NCI-H345 (cell line): ENCODE data around the gene TMEM63C.
A peak's percentile ranks its signal among the peaks of the same experiment; 100 is the strongest.

ENCODE experiments used
- DNase-seq: peaks from one replicate; lab custom pipeline; 2025; lab: John Stamatoyannopoulos, UW

Gene TMEM63C

GRCh38 chr14:77221241-77221871 is 39.8 kb downstream of the TMEM63C start:
- DNase-seq, result no peak

- DNase-seq, result no peak
These were observed 41.1 kb downstream of the TMEM63C start for GRCh38 chr14:77222546-77223225.

DNA sequence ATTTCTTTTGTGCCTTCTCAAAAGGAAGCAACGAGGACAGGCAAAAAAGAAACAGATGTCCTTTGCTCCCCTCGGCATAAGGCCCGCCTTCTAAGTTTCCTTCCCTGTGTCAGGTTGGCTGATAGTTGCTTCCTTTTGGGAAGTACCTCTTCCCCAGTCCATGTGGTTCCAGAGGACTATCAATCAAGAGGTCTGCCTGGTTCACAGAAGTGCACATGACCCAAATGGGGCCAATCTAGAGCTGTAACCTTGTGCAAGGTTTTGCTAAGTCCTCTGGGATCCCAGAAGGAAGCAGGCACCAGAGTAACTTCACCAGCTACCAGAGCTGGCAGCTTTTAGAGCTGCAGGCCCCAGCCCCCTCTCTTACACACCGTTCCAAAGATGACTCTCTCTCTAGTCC is 42.6 kb downstream of the TMEM63C start:
- no peak for DNase-seq

DNA sequence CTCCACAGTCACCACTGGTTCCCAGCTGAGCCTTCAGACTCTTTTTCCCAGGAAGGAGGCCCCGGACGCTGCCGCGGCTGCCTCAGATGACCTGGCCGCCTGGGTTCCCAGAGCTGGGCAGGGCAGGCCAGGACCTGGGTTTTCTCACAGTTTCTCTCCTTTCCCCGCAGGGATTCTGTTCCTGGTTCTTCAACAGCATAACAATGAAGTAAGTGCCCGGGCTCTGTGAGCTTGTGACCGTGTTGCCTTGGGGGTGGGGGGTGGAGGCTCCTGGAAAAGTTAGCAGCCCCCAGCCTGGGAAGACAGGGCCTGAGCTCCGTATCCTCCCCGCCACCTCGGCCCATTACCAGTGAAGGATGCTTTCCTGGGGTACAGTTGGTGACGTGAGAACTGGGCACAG is 43.7 kb downstream of the TMEM63C start:
- DNase-seq, result no peak

GRCh38 chr14:77225892-77226557 is 44.4 kb downstream of the TMEM63C start:
- DNase-seq, result no peak

DNA sequence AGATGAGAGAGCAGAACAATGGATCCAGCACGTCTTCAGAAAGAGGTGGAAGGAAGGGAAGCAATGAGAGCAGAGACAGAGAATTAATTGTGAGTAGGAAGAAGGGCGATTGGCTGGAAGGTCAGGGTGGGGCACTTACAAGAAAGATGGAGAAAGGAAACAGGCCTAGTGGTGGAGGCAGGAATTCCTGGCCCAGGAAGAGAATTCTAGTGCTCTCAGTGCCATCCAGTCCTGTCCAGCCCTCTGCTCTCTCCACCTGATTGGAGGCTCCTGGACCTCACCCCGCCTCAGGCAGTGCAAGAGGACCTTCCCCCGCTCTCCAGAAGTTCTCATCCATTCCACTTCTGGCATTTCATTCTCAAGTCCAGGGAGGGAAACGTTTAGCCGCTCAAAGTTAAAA is 46.5 kb downstream of the TMEM63C start:
- no peak for DNase-seq

DNA sequence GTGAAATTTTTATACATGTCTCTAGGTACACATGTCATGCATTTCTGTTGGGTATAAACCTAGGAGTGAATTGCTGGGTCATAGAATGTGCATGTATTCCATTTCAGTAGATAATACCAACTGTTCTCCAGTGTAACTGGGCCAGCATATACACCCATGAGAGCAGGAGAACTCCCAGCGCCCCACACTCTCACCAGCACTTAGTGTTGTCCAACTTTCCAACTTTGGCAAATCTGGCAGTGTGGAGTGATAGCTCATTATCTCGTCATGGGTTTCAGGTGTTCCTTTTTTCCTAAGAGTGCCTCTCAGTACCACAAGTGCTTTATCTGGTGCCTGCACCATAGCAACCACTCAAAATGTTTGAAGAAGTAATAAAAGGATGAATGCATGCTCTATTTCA is 49.3 kb downstream of the TMEM63C start:
- DNase-seq, result peak; percentile 56

DNA sequence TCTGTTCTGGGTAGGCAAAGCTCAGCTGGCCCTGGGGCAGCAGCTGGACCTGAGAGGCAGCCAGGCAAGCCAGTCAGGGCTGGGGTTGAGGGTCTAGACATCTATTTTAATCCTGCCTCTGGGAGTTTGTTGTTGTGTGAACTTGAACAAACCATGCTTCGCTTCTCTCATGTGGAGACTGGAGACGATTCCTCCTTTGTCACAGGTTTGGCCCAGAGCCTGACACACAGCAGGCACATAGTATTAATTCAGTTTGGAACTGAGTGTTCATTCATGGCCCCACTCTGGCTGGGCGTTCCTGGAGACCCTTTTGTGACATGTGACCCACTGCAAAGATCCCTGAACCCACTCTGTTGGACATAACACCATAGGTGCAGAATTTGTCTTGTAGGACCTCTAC is 50.1 kb downstream of the TMEM63C start:
- DNase-seq, result peak; percentile 80

DNA sequence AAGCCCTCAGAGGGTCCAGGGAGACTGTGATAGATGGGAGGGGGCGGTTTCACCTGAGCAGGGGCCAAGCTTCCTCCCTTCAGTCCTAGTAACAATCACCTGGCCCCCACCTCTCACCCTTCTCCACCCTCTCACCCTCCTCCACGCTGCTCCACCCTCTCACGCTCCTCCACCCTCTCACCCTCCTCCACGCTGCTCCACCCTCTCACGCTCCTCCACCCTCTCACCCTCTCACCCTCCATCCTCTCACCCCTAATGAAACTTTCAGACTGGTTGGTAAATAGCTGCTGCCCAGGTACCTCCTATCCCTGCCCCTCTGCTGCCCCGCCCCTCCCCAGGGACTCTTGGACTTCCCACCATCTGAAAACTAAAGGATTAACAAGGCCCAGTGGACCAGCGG is 55.2 kb downstream of the TMEM63C start:
- no peak for DNase-seq

DNA sequence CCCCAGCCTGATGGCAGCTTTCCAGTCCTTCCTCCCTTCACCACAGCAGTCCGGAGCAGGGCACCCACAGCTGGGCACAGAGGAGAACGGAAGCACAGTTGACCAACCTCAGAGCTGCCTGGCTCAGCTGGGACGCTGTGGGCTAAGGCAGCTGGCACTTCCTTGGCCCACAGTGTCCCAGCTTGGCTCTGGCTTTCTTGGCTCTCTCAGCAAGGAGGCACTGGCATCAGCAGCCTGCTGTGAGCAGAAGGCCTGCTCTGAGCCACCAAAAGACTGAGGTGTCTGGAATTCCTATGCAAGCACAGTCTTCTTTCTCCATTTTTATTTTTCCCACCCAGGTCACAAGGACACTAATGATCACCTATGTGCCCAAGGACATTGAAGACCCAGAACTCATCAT is 56.8 kb downstream of the TMEM63C start:
- DNase-seq, result no peak

DNA sequence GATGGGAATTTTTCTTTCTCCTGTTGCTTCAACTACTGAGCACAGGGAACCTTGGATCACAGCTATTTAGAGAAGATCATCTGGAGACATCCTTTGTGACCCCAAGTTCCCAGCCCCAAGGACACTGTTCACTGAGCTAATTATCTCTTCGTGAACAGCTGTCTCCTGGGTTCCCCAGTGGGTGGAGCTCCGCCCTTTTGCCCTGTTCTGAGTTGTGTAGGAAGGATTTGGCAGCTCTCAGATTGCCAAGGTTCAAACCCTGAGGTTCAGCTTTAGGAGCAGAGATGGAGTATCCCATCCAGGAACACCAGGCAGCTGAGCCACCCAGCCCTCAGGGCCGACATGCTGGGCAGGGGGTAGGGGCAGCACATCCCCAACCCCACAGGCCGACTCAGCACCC is 57.4 kb downstream of the TMEM63C start:
- DNase-seq, result no peak

DNA sequence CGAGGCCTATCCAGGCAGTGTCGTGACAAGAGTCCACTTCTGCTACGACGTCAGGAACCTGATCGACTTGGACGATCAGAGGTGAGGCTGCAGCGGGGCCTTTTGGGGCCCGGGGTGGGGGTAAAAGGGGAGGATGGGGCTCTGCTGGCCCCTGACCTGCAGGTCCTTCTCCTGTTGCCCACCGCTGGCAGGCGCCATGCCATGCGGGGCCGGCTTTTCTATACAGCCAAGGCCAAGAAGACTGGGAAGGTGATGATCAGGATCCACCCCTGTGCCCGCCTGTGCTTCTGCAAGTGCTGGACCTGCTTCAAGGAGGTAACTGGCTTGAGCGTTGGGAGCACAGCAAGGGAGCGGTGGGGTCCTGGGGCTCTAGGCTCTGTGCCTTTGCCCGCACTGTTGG is 57.8 kb downstream of the TMEM63C start:
- no peak for DNase-seq

- no peak for DNase-seq
These were observed 58.8 kb downstream of the TMEM63C start for GRCh38 chr14:77240336-77240915.

DNA sequence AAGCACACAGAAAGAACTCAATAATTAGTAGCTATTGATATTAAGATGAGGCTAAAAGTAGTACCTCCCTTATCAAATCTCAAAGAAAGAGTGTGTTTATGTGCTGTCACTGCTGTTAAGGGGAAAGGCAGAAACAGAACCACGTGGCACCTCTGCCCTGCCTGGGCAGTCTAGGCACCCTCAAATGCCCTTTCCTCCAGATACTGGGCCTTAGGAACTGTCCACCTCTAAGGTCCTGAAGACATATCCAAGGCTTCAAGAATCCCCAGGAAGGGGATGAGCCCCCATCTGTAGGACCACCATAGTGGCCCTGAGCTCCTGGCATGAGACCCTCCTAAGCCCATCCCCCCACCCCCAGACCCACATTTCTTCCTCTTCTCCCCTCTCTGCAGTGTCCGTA is 60.4 kb downstream of the TMEM63C start:
- DNase-seq, result no peak

DNA sequence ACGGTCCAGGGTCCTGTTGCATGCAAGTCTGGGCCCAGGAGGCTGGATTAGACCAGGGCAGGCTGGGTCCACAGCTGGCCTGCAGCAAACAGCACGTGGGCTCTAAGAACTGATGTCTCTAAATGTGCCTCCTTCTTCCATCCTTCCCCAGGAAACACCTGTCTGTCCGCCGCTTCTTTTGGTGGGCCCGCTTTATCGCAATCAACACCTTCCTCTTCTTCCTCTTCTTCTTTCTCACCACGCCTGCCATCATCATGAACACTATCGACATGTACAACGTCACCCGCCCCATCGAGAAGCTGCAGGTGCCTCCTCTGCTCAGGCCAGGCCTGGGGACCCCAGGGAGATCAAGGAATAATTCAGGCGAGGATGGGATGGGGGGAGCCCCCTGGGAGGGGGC is 61.2 kb downstream of the TMEM63C start:
- no peak for DNase-seq

DNA sequence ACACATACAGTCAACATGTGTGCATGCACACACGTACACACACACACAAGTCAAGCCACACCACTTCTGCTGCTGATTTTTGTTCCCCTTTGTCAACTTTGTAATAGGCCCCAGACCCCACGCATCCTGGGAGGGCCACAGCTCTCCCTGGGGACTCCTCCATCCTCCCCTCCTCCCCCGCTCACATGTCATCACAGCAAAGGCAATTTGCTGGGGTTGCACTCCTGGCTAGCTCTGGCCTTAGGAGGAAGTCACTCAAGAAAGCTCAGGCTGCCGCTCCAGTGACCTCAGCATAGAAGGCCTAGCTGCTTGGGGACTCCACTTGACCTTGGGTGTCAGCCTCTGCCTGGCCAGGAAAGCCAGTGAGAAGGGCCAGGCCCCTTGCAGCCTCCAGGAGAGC is 62.3 kb downstream of the TMEM63C start:
- DNase-seq, result no peak

- DNase-seq, result no peak
These were observed 64.2 kb downstream of the TMEM63C start for GRCh38 chr14:77245820-77246219.

GRCh38 chr14:77246784-77247183 is 65.2 kb downstream of the TMEM63C start:
- DNase-seq, result no peak

- no peak for DNase-seq
These were observed 67.1 kb downstream of the TMEM63C start for GRCh38 chr14:77248666-77249065.

- no peak for DNase-seq
These were observed 67.7 kb downstream of the TMEM63C start for GRCh38 chr14:77249286-77249685.

- DNase-seq, result no peak
These were observed 69.3 kb downstream of the TMEM63C start for GRCh38 chr14:77250927-77251326.

DNA sequence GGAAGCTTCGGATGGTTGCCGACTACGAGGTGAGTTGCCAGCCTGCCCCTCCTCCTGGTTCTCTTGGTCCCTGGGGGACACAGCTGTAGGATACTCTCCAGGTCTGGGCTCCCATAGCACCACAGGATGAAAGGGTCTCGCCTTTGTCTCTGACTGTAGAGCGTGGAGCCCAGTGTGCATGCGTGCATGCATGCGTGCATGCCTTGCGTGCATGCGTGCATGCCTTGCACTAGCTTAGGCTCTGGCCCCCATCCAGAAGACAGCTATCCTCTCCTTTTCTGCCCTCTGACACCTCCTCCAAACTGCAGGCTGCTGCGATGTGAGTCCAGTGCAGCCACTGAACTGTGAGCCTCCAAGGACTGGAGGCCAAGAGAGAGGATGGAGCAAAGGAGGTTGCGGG is 70.3 kb downstream of the TMEM63C start:
- no peak for DNase-seq
